ENCODE results near the gene PTPRG. TPM values are rescaled to one million over a fixed set of nuclear protein-coding genes. Genes with fewer than 3 reads are reported as not detected.

The PTPRG gene
- total and polyA plus RNA-seq, 2 donors (not counting 3 experiments of a cell fraction or from before 2014, with no cell fraction given) = 8.9 to 39.1 TPM

- Histone ChIP-seq H3K27me3 (ENCODE audit: control insufficient read depth in 2 of 2, insufficient read depth in 2 of 2, low read length in 2 of 2) (no peaks in the 10 kb centered on the region), H3K9ac (replicated peaks; ENCODE audit: extremely low read depth, insufficient read depth, low read length) (no peak overlapping the region), H3K4me2 (ENCODE audit: insufficient read depth, low read length) (no peak overlapping the region), H2AFZ (ENCODE audit: low read depth, low read length) (no peak overlapping the region), H3K36me3 (ENCODE audit: control insufficient read depth in 2 of 2, extremely low read depth in 1 of 2, insufficient read depth in 2 of 2, low read length in 2 of 2) (no peaks in the 10 kb centered on the region), H3K9me1 (replicated peaks; ENCODE audit: control insufficient read depth, extremely low read depth, insufficient read depth, low read length) (no peaks in the 10 kb centered on the region), H3K9me3 (replicated peaks; ENCODE audit: control insufficient read depth, insufficient read depth, low read length) (no peaks in the 10 kb centered on the region), H3K27ac (ENCODE audit: insufficient read depth, low read depth, low read length) (no peak overlapping the region), H3K4me3 (replicated peaks in 1 of 3; ENCODE audit: insufficient read depth in 1 of 3, low read depth in 1 of 3, low read length in 3 of 3) (no peak overlapping the region), H3K4me1 (ENCODE audit: control insufficient read depth, extremely low read depth, insufficient read depth, low read length) (no peaks in the 10 kb centered on the region), H4K20me1 (replicated peaks; ENCODE audit: control insufficient read depth, extremely low read depth, insufficient read depth, low read length) (peaks cover 3% of the 10 kb centered on the region), H3K79me2 (ENCODE audit: control insufficient read depth, insufficient read depth, low read length) (no peaks in the 10 kb centered on the region)
- dilution Hi-C loops (cut with MboI; ENCODE audit: extremely low pct_ligation_motif_present, low sequenced_read_pairs) (no loop called here), intact Hi-C loops (cut with micrococcal nuclease) (no loop called here)
- no TSS peak for BruUV-seq (replicated peaks)
- FAIRE-seq (no peak), DNase-seq (ENCODE audit: low read depth, low spot score) (no peak)
- POLR2A ChIA-PET = no interaction called here
- CTCF ChIA-PET = no interaction called here
- no peak for TF ChIP-seq EZH2 (IDR thresholded peaks at IDR 0.05; ENCODE audit: borderline replicate concordance, low read depth, low read length, severe bottlenecking)
- no peak for TF ChIP-seq JUN (IDR thresholded peaks at IDR 0.05; ENCODE audit: borderline replicate concordance, insufficient read depth, insufficient read length, low read depth)
- TF ChIP-seq MAX (IDR thresholded peaks at IDR 0.05; ENCODE audit: insufficient read depth, insufficient read length) = no peak
- TF ChIP-seq FOS (IDR thresholded peaks at IDR 0.05; ENCODE audit: borderline replicate concordance, insufficient read depth, low read length) = no peak
- no peak for TF ChIP-seq CTCF (IDR thresholded peaks at IDR 0.05; ENCODE audit: extremely low read depth in 1 of 2, insufficient read depth in 1 of 2, low read depth in 1 of 2, low read length in 2 of 2)
- no peak for TF ChIP-seq GATA2 (IDR thresholded peaks at IDR 0.05; ENCODE audit: insufficient read depth, insufficient read length, low read depth, low read length)
These were observed 186.9 kb downstream of the PTPRG start for GRCh38 chr3:61748288-61748687.
